ENCODE results near the gene PPARA.

The PPARA gene

DNA sequence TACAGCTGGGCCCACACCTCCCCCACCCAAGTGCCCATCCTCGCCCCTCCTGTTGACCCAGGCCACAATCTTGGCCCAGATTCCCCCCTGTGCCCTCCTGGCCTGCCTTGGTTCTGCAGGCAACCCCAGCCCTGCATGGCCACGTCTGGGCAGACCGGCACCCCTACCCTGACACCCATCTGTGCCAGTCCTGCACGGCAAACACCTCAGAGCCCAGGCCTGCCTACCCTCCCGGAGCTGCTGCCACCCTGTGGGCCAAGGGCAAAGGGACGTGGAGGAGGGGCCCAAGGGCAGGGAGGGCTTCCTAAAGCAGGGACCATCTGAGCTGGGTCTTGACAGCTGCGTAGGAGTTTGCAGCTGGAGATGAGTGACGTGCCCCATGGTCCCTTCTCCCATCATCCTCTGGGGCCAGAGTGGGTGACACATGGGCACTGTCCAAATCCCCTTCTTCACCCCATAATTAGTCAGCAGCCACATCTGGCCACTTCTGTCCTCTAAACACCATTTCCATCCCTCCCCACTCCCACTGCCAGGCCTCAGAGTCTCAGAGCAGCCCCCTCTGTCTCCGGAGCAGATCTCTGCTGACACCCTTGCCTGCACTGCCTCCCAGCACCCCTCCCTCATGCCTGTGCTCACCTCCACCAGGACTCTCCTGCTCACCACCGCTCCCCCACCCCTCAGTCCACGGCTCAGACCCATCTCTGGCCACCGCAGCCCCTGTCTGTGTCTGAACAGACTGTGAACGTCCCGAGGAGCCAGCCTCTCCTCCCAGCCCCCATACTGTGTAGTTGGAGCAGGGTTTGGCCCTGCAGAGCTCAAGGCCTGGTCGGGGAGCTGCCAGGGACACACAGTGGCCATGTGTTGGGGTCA, 35.6 kb upstream of the PPARA start:
- DNase-seq (ENCODE audit: low spot score): no peak

DNA sequence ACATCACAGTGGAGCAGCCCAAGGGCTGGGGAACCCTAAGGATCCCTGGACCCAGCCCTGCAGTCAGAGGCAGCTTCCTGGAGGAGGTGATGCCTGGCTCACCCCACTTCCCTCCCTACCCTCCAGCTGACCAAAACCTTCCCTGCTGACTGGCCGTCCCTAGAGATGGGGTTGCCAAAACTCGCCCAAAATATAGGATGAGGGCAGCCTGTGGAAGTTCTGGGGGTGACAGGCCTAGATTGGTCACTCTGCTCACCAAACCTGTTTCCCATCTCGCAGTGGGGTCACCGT, 35.0 kb upstream of the PPARA start:
- DNase-seq (ENCODE audit: low spot score): no peak

DNA sequence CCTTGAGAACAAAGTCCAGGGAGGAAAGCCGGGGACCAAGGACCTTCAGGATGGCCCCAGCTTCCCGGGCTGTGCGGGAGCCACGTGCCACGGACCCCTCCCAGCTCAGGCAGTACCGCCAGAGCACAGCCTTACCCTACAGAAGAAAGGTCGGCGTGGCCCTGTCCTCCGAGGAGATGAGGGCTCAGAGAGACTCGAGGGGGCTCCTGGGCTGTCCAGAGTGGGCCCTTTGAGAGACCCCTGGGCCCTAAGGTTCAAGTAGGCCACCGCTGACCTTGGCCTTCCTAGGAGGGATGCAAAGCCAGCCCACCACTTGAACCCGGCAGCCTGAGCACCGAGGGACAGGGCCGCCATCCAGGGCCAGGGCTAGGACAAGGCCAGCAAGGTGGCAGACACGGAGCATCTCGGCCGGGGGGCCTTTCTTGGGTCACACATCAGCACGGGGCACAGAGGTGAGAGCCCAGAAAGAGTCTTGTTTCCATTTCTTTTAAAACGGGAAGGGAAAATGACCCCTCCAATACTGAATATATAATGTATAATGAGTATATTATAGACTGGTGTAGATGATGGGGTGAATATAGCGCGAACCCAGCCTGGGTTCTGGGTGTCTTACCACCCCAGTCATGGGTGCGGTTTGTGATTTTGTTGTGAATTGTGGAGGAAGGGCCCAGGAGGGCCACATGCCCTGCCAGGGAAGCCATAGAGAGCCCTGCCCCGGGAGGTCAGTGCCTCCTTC, 34.4 kb upstream of the PPARA start:
- DNase-seq (ENCODE audit: low spot score): no peak

DNA sequence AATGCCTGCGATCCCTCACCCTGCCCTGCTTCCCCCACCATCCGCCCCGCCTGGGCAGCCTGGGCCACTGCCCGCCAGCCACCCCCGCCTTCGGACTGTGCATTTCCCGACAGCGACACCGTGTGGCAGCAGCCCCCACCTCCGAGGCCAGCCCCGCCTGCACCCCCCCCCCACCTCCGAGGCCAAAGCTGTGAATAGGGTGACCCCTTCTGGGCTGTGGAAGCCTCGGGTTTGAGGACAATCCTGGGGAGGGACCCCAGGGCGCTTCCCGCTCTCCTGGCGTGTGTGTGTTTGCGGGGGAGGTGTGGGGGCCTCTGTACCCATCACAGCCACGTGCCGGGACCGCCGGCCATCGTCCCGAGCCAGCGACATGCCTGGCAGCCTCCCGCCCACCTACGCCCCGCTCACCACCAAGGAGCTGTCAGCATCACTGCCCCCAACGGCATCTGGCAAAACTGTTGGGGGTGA, 33.8 kb upstream of the PPARA start:
- DNase-seq (ENCODE audit: low spot score): peak; percentile 99

DNA sequence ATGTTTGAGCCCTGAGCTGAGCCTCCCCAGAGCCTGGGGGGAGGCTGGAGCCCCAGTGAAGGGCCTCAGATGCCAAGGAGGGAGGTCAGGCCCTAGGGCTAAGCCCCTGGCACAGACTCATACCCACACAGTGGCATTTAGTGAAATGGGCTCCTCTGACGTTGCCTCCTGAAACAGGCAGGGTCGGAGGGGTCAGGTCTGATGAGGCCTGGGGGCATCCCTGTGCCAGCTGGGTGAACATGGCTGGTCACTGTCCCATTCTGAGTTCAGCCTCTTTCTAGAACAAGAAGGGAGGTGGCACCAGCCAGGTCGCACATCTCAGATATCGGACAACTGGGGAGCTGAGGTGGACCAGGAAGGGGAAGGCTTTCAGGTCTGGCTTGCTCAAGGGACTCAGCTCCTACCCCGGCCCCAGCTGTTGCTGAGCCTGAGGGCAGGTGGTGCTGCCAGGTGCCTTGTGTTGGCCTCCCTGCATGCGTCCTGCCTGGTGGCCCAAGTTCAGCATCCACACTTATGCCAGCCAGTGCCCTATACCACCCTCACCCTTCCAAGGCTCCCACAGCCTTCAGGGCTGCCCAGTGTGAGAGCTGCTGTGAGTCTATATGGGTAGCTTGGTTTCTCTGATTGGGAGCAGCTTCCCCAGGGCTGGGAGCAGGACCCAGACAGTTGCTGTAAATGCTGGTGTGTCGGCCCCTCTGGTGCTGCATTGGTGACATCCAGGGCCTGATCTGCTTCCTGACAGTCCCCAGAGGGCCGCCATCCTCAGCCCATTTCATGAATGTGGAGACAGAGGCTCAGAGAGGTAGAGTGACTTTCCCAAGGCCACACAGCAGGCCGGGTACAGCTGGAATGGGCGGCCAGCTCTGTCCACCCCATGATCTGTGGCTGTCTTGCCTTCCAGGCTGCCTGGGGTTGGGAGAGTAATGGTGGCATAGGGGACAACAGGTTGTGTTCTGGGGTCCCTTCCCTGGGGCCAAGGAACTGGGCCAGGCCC, 32.8 kb upstream of the PPARA start:
- DNase-seq (ENCODE audit: low spot score): no peak

DNA sequence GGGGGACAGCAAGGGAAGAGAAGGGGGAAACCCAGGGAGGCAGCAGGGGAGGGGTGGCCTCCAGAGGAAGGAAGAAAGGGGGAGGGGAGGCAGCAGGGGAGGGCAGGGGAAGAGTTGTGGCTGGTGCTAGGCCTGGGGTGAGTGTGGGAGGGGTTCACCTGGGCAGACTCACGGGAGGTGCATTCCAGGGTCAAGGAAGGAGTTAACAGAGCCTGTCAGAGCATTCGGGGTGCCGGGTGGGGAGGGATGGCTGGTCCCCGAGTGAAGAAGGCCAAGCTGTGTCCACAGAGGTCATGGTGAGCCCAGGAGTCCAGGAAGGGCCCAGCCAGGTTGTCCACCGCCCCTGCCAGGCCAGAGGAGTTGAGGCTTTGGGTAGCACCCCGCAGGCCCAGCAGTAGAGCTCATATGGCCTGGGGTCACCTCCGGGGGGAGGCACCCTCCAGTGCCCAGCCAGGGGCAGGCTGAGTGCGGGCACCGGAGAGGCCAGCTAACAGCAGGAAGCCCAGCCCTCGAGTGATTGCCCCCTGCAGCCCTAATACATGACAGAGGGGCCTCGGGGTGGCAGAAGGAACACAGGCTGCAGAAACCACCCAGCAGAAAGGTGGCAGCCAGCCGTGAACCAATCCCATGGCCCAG, 31.1 kb upstream of the PPARA start:
- no peak for DNase-seq (ENCODE audit: low spot score)

DNA sequence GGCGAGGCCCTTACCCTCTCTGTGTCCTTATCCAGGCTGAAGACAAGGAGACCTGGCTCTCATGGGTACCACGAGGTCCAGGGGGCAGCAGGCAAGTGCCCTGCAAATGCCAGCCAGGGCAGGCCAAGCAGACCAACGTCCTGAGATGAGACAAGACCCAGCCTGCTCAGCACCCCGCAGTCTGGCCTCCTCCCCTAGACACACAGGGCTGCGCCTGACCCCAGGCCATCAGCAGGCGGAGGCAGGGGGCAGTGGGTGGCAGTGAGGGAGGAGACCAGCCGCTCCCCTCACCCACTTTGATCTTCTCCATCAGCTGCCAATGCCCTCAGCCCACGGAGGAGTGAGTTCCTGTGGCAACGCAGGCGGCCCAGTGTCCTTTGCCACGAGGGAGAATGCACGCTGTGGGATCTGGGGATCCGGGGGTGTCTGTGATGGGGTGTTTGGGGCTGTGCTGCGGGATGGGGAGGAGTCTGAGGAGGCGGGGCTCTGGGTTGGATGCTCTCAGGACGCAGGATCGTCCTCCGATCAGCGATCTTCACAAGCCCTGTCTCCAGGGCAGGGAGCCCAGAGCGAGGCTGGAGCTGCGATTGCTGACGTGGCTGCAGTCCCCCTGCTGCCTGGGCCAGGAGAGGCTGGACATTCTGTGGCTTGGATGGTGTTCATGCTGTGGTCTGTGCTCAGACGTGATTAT, 30.5 kb upstream of the PPARA start:
- no peak for DNase-seq (ENCODE audit: low spot score)

DNA sequence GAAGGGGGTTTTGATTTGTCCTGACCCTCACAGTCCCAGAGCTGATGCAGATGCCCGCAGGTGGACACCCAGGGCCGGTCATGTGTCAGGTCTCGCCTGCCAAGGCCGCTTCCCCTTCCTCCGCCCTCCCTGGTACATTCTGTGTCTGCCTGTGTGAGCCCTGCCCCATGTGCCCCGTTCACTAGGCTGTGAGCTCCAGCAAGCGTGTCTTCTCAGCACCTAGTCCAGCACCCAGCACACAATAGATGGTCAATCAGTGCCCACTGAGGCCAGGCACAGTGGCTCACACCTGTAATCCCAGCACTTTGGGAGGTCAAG, 29.9 kb upstream of the PPARA start:
- DNase-seq (ENCODE audit: low spot score): no peak

DNA sequence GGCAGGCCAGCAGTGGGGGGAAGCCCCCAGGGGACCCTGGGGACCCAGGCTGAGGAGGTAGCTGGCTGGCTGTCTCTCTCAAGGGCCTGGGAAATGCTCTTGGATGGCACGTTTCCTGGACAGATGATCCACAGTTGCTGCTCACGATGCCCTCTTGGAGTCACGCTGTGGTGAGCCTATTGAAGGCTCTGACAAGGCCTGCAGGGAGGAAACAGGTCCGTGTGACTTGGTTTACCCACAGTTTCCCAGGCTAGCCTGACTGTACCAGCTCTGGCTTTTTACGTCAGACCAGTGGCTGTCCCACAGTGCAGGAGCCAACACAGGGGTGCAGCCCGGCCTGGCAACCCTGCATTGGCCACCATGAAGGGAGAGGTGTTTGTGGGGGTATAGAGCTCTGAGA, 29.2 kb upstream of the PPARA start:
- no peak for DNase-seq (ENCODE audit: low spot score)

DNA sequence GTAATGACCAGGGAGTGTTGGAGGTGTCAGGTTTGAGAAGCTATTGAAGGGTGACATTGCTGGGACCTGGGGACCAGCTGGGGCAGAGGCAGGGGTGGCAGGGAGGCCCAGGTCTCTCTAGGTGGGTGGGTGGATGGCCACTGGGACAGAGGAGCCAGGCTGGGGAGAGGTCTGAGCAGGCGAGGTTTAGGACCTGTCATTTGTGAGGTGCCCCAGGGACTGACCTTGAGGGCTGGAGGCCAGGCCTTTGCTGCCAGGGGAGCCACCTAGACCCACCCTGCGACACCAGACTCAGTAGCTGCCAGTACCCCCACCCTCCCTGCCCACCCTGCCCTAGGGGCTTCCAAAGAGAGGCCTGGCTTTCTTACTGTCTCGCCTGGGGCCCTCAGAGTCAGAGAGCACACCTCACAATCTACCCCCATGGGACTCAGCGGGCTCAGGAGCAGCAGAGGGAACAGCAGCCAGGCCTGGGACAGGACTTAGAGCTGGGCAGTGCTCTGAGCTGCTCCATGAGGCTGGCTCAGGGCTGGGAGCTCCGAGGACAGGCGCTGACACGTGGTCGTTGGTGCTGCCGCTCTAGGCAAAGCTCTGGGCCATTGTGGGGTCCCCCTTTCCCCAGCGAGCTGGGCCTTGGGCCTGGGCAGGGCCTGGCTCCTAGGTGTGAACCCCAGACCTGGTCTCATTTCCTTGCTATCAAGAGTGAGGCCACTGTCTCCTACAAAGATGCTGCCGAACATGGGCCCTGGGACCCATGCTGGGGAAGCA, 28.6 kb upstream of the PPARA start:
- no peak for DNase-seq (ENCODE audit: low spot score)

DNA sequence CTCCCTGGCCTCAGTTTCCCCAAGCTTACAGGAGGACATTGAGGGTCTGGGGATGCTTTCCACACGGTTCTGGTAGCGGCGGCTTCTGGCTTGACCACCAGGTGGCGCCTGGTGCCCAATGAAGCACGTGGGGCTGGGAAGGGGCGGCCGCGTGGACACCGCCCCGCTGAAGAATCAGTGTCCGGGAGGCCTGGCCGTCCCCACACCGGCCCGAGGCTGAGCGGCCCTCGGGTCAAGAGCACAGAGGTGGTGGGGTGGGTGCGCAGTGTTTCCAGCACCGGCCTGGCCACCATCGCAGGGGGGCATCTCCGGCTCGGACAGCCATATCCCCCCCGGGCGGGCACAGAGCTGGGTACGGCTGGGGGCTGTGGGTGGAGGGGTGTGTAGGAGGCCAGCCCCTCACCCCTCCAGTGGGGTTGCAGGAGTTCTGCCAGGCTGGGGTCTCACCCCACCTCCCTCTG, 27.8 kb upstream of the PPARA start:
- DNase-seq (ENCODE audit: low spot score): peak; percentile 91

DNA sequence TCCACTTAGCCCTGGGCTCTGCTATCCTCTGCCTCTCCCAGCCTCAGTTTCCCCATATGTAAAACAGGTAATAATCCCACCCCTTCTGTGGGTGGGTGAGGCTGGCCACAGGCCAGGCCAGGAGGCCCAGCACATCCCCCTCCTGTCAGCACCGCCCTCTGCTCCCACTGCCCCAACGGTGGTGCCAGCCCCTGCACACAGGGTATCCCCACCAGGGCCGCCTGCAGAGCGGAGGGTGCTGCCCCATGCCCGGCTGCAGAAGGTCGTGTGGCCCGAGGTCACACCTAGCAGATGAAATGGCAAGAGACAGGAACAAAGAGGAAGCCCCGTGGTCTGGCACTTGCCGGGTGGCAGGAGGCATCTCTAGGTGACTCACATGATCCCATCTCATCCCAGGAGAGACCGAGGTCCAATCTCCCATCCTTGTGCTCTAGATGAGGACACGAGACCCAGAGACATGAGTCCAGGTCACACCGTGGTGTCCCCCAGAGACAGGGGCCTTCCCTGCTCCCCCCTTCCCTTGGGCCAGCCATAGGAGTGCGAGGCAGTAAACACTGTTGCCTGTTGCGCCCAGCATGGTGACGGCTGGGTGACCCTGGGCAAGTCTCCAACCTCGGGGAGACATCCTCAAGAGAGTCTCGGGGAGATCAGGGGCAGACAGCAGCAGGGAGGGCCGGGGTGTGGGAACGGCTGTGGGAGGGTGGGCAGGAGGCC, 27.2 kb upstream of the PPARA start:
- no peak for DNase-seq (ENCODE audit: low spot score)

DNA sequence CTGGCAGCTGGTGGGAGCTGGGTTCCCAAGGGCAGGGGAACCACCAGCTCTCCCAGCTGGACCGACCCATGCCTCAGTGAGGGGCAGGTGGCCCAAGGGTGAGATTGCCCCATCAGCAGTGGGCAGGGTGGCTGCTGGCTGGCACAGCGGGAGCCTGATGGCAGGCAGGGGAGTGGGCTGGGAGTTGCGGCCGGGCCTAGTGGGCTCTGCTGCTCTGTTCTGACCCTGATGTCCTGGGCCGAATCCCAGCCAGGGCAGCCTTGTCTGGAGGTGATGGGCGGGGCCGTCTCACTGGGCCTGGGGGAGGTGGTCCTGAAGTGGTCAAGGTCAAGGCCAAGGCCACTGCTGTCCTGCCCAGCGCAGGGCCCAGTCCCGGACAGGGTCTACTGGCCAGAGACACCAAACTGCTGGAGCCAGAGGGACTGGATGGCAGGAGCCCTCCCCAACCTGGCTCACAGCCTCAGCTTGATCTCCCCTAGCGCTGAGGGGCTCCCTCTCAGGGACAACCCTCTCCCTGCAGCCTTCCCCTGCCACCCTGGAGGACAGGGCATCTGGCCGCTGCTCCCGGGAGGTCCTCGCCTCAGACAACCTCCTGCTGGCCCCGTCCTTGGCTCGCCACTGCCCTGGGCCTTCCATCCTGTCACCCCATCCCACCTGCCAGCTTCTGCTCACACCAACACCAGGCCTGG, 26.5 kb upstream of the PPARA start:
- DNase-seq (ENCODE audit: low spot score): no peak

DNA sequence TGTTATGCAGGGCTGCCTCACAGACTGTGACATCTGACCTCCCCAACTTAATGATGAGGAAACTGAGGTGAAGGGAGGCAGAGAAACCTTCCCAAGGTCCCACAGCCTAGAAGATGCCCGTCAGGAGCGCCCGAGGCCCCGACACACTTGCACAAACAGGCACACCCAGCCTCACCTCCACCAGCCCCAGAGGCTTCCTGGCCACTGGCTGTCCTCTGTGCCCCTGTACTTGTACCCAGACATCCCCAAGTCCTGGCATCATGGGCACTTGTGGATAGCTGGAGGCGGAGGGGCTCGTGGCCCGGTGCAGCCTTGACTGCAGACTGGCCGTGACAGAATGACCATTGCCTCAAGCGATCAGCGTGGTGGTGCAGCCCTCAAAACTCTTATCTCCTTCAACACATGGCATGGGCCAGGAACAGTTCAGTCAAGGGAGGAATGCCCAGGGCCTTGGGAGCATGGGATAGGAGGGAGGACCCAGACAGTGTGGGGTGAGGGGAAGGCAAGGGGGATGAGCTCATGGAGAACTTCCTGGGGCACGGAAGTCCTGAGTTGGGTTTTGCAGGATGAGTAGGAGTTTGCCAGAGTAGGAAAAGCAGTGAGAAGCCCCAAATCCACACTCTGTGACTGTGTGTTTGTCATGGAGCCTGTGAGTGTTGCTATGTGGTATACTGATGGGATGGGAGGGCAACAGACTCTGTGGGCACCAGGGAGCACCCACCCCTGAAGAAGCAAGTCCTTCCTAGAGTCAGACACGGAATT, 25.8 kb upstream of the PPARA start:
- DNase-seq (ENCODE audit: low spot score): no peak

DNA sequence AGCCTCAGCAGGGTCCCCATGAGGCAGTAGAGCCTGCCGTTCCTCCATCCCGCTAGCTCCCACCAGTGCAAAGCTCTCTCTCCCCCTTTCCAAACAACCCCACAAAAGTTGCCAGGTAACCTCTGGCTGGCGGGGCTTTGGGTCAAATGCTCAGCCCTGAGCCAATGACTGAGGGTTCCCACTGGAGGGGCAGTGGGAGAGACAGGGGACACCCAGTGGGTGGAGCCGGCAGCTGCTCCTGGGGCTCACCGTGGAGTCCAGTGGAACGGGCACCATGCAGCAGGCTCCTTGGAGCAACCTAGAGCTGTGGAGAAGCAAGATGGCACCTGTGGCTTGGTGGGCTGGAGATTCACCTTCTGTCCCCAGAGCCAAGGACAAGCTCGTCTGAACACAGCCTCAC, 25.0 kb upstream of the PPARA start:
- no peak for DNase-seq (ENCODE audit: low spot score)

DNA sequence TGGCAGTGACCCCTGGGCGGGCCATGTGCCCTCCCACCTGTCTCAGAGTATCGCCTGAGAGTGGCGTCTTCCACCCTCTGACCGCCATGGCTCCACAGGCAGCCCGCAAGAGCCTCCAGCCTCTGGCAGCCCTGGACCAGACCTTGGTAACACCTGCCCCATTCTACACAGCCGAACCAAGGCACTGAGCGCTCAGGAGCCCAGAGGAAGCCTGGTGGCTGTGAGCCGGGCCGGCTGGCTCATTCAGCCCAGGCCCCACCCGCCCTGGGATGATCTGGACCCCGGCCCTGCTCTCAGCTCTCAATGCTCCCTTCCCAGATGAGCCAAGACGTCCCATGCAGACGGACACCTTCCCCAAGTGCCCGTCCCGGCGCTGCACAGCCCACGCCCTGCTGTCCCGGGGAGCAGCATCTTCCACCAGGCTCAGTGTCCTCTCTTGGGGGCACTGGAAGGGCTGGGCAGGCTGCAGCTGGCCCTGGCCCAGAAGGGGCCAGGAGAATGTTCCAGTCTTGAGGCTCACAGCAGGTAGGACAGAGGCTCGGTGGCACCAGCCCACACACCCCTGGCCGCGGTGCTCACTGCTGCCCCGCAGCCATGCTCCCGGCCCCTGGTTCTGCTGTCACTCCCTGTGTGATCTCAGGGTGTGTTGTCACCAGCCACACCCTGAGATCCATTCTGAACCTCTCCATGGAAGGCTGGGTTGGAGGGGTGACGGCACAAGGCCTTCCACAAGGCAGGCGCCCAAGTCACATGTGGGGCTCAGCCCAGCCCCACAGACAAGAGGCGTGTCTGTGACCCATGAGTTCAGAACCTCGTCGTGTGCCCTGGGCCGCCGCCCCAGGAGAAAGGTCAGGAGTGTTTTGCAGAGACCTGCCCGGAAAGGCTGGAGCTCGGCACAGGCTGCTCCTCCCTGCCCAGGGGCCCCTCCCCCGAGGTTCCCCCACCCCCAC, 24.2 kb upstream of the PPARA start:
- DNase-seq (ENCODE audit: low spot score): no peak

DNA sequence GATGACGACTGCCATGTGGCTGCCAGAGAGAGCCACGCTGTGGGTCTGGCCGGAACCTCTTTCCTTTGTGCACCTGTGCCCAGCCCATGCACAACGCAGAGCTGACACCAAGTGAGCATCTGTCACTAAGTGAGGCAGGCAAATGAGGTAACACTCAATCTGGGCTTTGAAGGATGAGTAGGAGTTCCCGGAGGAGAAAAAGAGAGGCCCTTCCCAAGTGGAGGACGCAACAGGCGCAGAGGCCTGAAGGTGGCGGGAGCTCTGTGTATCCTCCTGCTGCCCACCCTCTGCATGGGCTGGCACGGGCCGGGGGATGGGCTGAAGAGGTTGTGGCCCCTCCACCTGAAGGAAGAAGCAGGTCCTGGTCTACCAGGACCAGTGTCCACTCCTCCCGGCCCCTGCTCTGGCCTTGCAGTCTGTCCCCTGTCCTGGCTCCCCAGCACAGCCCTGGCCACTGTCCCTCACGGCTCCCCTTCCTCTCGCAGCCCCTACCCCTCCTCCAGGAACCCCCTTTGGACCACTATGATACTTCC, 23.4 kb upstream of the PPARA start:
- no peak for DNase-seq (ENCODE audit: low spot score)
